Activated CD8-positive, alpha-beta memory T cell treated with anti-CD3 and anti-CD28 coated beads, Interleukin-2, amount 50 U/mL, for 48 hours (primary cell): ENCODE results near the gene CNTN5.

Experiments
- DNase-seq: peaks from one replicate; pipeline ENCODE4 v3.0.0-alpha.2; 2020

The CNTN5 gene

GRCh38 chr11:99979042-99979441 lies 958.3 kb downstream of the CNTN5 start:
- DNase-seq, result no peak

- DNase-seq, result no peak
Measured at GRCh38 chr11:99987821-99988470, 967.2 kb downstream of the CNTN5 start.

- no peak for DNase-seq
Measured at GRCh38 chr11:99988471-99988837, 967.7 kb downstream of the CNTN5 start.

- no peak for DNase-seq
Measured at GRCh38 chr11:100003985-100004384, 983.2 kb downstream of the CNTN5 start.

- DNase-seq, result no peak
Measured at GRCh38 chr11:100004541-100004940, 983.8 kb downstream of the CNTN5 start.

- DNase-seq, result no peak
Measured at GRCh38 chr11:100008417-100008816, 987.7 kb downstream of the CNTN5 start.

GRCh38 chr11:100009728-100010127 lies 989.0 kb downstream of the CNTN5 start:
- DNase-seq, result no peak

GRCh38 chr11:100010393-100010792 lies 989.6 kb downstream of the CNTN5 start:
- no peak for DNase-seq

- DNase-seq, result no peak
Measured at GRCh38 chr11:100011697-100012096, 990.9 kb downstream of the CNTN5 start.

- DNase-seq, result no peak
Measured at GRCh38 chr11:100013011-100013410, 992.3 kb downstream of the CNTN5 start.

GRCh38 chr11:100031973-100032372 lies 1011.2 kb downstream of the CNTN5 start:
- DNase-seq, result no peak

GRCh38 chr11:100061006-100061405 lies 1040.3 kb downstream of the CNTN5 start:
- DNase-seq, result no peak

- no peak for DNase-seq
Measured at GRCh38 chr11:100066399-100066798, 1045.7 kb downstream of the CNTN5 start.

- no peak for DNase-seq
Measured at GRCh38 chr11:100068116-100068515, 1047.4 kb downstream of the CNTN5 start.

- no peak for DNase-seq
Measured at GRCh38 chr11:100072131-100072530, 1051.4 kb downstream of the CNTN5 start.

GRCh38 chr11:100080381-100080780 lies 1059.6 kb downstream of the CNTN5 start:
- DNase-seq, result no peak

- DNase-seq, result no peak
Measured at GRCh38 chr11:100080821-100081220, 1060.1 kb downstream of the CNTN5 start.

- no peak for DNase-seq
Measured at GRCh38 chr11:100093698-100094097, 1072.9 kb downstream of the CNTN5 start.

GRCh38 chr11:100094121-100094865 lies 1073.5 kb downstream of the CNTN5 start:
- DNase-seq, result no peak

- no peak for DNase-seq
Measured at GRCh38 chr11:100095809-100096208, 1075.1 kb downstream of the CNTN5 start.

- DNase-seq, result no peak
Measured at GRCh38 chr11:100098560-100098959, 1077.8 kb downstream of the CNTN5 start.

- no peak for DNase-seq
Measured at GRCh38 chr11:100105255-100105981, 1084.7 kb downstream of the CNTN5 start.

- no peak for DNase-seq
Measured at GRCh38 chr11:100105982-100106358, 1085.2 kb downstream of the CNTN5 start.

GRCh38 chr11:100119176-100119575 lies 1098.4 kb downstream of the CNTN5 start:
- no peak for DNase-seq
